Tibial nerve (tissue), 4 donors: ENCODE results near the gene HAGHL. TPM values are rescaled to one million over a fixed set of nuclear protein-coding genes. Genes with fewer than 3 reads are reported as not detected.

Source experiments
- DNase-seq, 2 donors: peaks; one replicate each; pipeline ENCODE4 v3.0.0-alpha.2; 2019; ENCODE audit warnings: low spot score in 2 of 2
- H3K27ac ChIP-seq, 4 donors: fragments of 200-600 bp; sonication (generic) in 3 of 4; one replicate each; pipeline ENCODE4 v1.5.1; 2017 to 2019; ENCODE audit warnings: mild to moderate bottlenecking in 1 of 4
- H3K27me3 ChIP-seq, 2 donors: fragments of 200-600 bp; sonication (generic) in 1 of 2; one replicate each; pipeline versions ENCODE4 v1.5.1 to v1.6.0; 2017 to 2019
- H3K36me3 ChIP-seq, 3 donors: fragments of 200-600 bp; sonication (generic); one replicate each; pipeline ENCODE4 v1.5.1; 2018 to 2019
- H3K4me1 ChIP-seq, 4 donors: fragments of 200-600 bp; sonication (generic) in 3 of 4; one replicate each; pipeline ENCODE4 v1.5.1; 2017 to 2019
- H3K4me3 ChIP-seq, 4 donors: fragments of 200-600 bp; sonication (generic) in 3 of 4; one replicate each; pipeline ENCODE4 v1.5.1; 2017 to 2019; ENCODE audit warnings: mild to moderate bottlenecking in 1 of 4, moderate library complexity in 1 of 4
- H3K9me3 ChIP-seq, 4 donors: fragments of 200-600 bp; sonication (generic) in 3 of 4; one replicate each; pipeline ENCODE4 v1.5.1; 2017 to 2019
- CTCF ChIP-seq, 5 experiments: fragments of 200-600 bp in 3 of 5; fragments of 450-650 bp in 2 of 5; sonication (generic) in 3 of 5; IDR thresholded peaks; one replicate each; pipeline ENCODE4 v1.5.1; 2016 to 2019; ENCODE audit warnings: antibody characterized with exemption in 5 of 5, mild to moderate bottlenecking in 3 of 5, moderate library complexity in 2 of 5
- EP300 ChIP-seq, 2 donors: sonication (generic); formaldehyde crosslinking; IDR thresholded peaks; one replicate each; pipeline ENCODE4 v1.6.1; 2017; ENCODE audit warnings: antibody characterized with exemption in 2 of 2, mild to moderate bottlenecking in 1 of 2
- POLR2A ChIP-seq, 2 donors: fragments of 450-650 bp; IDR thresholded peaks; one replicate each; pipeline ENCODE4 v1.6.1; 2017; ENCODE audit warnings: antibody characterized with exemption in 2 of 2, mild to moderate bottlenecking in 2 of 2, moderate library complexity in 2 of 2
- WGBS, 2 donors: methylation state at CpG; one replicate each; pipeline ENCODE4 v1.1.5; 2018; 5-methylcytosine and 5-hydroxymethylcytosine counted together
- total RNA-seq, 4 donors: library from RNA; depleted of rRNA; stranded (reverse); fragments of >200 nt; gene quantifications; one replicate each; pipeline ENCODE4 v1.1.0, GENCODE V29; 2016

HAGHL gene
- total RNA-seq, 4 donors from 2014 or later: 3.5 to 18.0 (median 6.3) TPM

- WGBS, 2 donors: 86 to 92% methylated on average over 13 of the region's 13 CpGs
- H3K36me3 ChIP-seq: peaks cover 0 to 83% (median 0%) of the 10 kb centered on the region in 3 donors
- no peak overlapping the region for H3K4me3 ChIP-seq
- H3K27me3 ChIP-seq: no peaks in the 10 kb centered on the region
- no peak overlapping the region for H3K27ac ChIP-seq
- H3K4me1 ChIP-seq: peaks cover 0 to 15% (median 10%) of the 10 kb centered on the region in 4 donors
- no peak for DNase-seq
- TF ChIP-seq POLR2A (IDR thresholded peaks at IDR 0.05): no peak
- TF ChIP-seq EP300 (IDR thresholded peaks at IDR 0.05): no peak
- TF ChIP-seq CTCF (IDR thresholded peaks at IDR 0.05): no peak
- no peaks in the 10 kb centered on the region for H3K9me3 ChIP-seq
Measured at GRCh38 chr16:732936-733335, 6.0 kb downstream of the HAGHL start.

GRCh38 chr16:733382-734207, 6.7 kb downstream of the HAGHL start:
- H3K4me1 ChIP-seq: peaks cover 0 to 8% (median 4%) of the 10 kb centered on the region in 4 donors
- H3K27ac ChIP-seq: no peak overlapping the region
- H3K36me3 ChIP-seq: peaks cover 0 to 90% (median 0%) of the 10 kb centered on the region in 3 donors
- no peak for TF ChIP-seq POLR2A (IDR thresholded peaks at IDR 0.05)
- H3K9me3 ChIP-seq: no peaks in the 10 kb centered on the region
- no peaks in the 10 kb centered on the region for H3K27me3 ChIP-seq
- no peak overlapping the region for H3K4me3 ChIP-seq
- WGBS, 2 donors: 80 to 88% methylated on average over 18 to 34 of the region's 34 CpGs
- DNase-seq: no peak

GRCh38 chr16:734208-734980, 7.5 kb downstream of the HAGHL start:
- no peak for TF ChIP-seq POLR2A (IDR thresholded peaks at IDR 0.05)
- TF ChIP-seq CTCF (IDR thresholded peaks at IDR 0.05): no peak
- TF ChIP-seq EP300 (IDR thresholded peaks at IDR 0.05): no peak
- H3K27ac ChIP-seq: no peak overlapping the region
- H3K9me3 ChIP-seq: no peaks in the 10 kb centered on the region
- H3K36me3 ChIP-seq: peaks cover 0 to 98% (median 0%) of the 10 kb centered on the region in 3 donors
- no peak overlapping the region for H3K4me3 ChIP-seq
- no peak for DNase-seq
- no peaks in the 10 kb centered on the region for H3K27me3 ChIP-seq
- peaks cover 0 to under 1% (median under 1%) of the 10 kb centered on the region in 4 donors for H3K4me1 ChIP-seq
- 88 to 91% methylated on average over 46 to 49 of the region's 49 CpGs for WGBS, 2 donors

- Histone ChIP-seq H3K27me3 (no peaks in the 10 kb centered on the region), H3K36me3 (peaks cover 0 to 94% (median 0%) of the 10 kb centered on the region in 3 donors), H3K4me3 (no peak overlapping the region), H3K4me1 (peaks cover 0 to 9% (median 8%) of the 10 kb centered on the region in 4 donors), H3K27ac (no peak overlapping the region), H3K9me3 (no peaks in the 10 kb centered on the region)
- TF ChIP-seq CTCF (IDR thresholded peaks at IDR 0.05) (no peak), POLR2A (IDR thresholded peaks at IDR 0.05) (no peak), EP300 (IDR thresholded peaks at IDR 0.05) (no peak)
- DNase-seq: no peak
- 93 to 94% methylated on average over 23 to 25 of the region's 25 CpGs for WGBS, 2 donors
Measured at GRCh38 chr16:734981-735881, 8.3 kb downstream of the HAGHL start.

GRCh38 chr16:735982-736453, 9.1 kb downstream of the HAGHL start:
- Histone ChIP-seq H3K36me3 (peaks cover 0 to 86% (median 0%) of the 10 kb centered on the region in 3 donors), H3K4me1 (peaks cover 0 to 13% (median 11%) of the 10 kb centered on the region in 4 donors), H3K9me3 (no peaks in the 10 kb centered on the region), H3K4me3 (no peak overlapping the region), H3K27ac (no peak overlapping the region), H3K27me3 (no peaks in the 10 kb centered on the region)
- TF ChIP-seq POLR2A (IDR thresholded peaks at IDR 0.05) (no peak), EP300 (IDR thresholded peaks at IDR 0.05) (no peak), CTCF (IDR thresholded peaks at IDR 0.05) (no peak)
- DNase-seq: no peak
- WGBS, 2 donors: 82 to 90% methylated on average over 13 of the region's 13 CpGs
